Medulla oblongata (tissue), 1 donor: Measurements from ENCODE around the gene CELF4.
A peak's percentile ranks its signal among the peaks of the same experiment; 100 is the strongest.

ENCODE experiments used
- DNase-seq: peaks from one replicate; pipeline ENCODE4 v3.0.0-alpha.2; 2015; ENCODE audit errors: extremely low spot score

CELF4 gene

DNA sequence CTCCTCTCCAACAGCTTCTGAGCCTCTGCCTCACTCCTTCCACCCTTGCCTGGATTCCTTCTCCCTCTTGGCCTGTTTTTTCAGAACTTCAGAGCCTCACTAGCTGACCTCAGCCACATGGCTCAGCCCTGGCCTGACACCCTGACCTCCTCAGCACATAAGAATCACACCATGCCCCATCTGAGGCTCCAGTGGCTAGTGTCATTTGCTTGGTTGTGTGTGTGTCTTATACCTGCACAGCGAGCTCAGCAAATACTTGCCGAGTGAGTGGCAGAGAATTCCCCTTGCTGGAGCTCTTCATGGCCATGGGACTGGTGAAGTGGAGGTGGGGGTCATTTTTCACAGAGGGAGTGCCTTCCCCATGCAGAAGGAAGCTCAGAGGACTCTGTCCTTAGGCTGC, 70.2 kb downstream of the CELF4 start:
- no peak for DNase-seq

- no peak for DNase-seq
These were observed 71.2 kb downstream of the CELF4 start for GRCh38 chr18:37494406-37494805.

DNA sequence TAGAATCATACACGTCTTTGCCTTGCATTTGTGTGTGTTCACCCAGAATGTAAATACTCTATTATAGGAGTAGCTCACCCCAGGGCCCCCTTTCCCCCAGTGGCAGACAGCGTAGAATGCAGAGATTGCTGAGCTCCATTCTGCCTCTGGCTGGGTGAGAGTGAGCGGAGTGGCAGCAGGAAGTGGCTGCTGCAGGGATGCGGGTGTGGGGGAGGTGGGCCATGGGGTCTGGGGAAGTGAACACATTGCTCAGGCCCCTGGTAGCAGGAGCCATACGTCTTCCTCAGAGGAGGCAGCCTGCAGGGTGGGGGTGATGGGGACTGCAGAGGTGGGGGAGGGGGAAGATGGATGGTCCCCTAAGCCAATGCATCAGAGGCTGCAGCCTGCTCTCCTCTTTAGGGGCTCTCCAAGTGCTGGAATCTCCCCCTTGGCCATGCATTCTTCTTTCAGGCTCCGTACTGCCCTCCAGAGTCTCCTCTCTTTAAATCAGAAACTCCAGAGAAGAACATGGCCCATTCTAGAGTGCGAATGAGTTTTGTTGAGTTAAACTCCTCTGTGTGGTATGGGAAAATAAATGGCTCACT, 72.2 kb downstream of the CELF4 start:
- no peak for DNase-seq

DNA sequence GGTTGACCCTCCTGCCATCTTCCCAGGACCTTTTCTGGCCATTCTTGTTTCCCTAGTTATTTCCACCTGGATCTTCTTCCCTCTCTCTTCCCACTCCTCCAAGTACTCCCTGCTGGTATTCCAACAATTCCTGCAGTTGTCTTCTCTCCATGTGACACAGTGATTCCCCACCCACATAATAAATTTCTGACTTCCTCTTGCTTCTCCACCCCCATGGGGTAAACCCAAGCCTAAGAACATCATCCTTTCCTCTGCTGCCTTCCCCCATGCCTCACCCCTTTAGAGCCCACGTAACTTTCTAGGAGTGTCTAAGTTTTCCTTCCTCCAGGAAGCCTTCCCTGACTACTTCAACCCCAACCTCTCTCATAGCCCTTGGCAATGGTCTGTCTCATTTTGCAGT, 72.6 kb downstream of the CELF4 start:
- DNase-seq, result no peak

DNA sequence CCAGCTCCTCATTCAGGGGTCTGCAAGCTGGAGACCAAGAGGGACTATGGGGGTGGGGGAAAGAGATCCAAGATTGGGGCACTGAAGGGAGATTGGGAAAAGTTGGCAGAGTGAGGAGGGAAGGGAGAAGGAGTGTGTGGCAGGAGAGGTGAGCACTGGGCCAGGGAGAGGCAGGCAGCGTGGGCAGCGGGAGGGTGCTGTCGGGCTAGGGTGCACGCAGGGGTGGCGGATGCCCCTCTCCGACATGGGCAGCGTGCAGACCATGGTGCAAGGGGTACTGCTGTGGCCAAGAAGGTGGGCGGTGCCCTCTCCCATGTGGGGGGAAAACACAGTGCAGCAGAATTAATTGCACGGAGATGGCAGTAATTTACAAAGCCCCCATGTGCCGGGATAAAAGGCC, 74.1 kb downstream of the CELF4 start:
- DNase-seq, result no peak

GRCh38 chr18:37489998-37490397, 75.6 kb downstream of the CELF4 start:
- DNase-seq, result no peak

DNA sequence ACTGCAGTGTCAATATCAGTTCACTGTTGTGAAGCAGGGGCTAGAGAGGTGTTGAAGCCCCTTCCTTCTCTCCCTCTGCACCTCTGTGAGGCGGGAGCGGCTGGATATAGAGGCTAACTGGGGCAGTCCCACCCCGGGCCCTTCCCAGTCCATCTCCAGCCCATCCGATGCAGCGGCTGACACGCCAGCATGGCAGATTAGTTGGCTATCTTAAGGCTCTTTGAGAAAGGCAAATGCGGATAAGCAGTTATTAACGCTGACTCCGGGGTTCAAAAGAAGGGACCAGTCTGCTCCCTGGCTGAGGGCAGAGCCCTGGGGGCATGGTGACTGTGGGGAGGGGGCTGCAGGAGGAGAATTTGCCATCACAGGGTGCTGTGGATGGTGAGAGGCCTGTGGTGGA, 76.6 kb downstream of the CELF4 start:
- no peak for DNase-seq

DNA sequence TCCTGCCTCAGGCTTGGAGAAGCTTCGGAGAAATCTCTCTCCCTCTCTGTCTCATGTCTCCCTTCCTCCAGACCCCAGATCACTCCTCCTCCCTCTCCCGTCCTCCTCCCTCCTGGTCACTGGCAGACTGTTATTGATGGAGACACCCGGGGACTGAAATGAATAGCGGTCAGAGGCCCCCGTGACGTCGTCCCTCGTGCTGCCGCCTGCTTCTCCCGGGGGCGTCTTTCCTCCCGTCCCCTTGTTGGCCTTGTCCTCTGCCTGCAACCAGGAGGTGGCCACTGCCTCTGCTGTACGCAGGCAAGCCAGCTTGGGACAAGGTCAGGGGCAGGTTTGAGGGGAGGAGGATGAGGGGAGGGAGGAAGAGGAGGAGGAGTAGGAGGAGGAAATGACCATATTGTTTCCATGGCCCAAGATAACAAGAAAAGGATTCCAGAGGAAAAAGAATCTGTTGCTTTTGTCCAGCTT, 78.2 kb downstream of the CELF4 start:
- no peak for DNase-seq

DNA sequence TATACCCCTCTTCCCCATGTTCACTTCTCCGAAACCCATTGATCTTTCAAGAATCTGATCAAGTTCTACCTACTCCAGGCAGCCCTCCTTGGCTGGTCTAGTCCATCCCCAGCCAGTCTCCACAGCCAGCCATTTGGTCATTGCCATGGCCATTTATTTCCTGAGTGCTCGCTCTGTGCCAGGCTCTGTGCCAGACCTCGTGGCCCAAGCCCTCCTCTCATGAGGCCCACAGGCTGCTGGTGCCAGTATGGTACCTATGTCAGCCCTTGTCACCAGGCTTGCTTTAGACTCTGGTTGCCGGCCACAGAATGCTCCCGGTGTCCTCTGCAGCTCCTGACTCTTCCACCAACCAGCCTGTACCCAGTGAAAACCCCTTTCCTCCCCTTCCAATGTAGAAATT, 78.8 kb downstream of the CELF4 start:
- DNase-seq, result no peak

DNA sequence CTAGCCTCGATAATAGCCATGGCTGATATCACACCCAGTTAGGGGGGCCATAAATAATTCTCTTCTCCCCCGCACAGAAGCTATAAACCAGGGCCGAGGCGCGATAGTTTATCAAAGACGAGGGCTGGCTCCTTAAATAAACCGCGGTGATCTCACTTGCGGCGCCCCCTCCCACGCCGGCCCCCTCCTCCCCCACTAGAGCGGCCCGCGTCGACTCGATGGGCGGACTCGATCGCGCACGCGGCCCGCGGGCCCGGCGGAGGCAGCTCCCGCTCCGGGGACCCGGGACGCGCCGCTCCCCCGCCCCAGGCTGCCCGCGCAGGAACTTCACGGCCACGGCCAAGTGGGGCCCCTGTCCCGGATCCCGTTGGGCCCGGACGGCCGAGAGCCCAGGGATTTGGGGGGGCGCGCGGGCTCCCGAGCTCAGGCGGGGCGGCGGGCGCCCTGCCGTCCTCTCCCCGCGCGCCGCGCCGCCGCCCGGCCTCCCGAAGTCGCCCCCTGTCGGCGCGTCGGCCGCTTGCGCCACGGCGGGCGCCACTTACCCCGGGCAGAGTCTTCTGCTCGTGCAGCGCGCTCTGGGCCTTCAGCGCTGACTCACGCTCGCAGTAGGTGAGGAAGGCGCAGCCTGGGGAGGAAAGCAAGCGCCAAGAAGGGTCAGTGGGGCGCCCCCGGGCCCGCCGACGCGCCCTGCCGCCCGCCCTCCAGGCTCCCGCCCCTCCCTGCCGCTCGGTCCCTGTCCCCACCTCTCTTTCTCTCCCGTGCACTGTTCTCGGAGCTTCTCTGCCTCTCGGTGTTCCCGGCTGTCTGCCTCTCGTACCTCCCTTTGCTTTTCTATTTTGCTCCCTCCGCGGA, 80.4 kb downstream of the CELF4 start:
- DNase-seq, result no peak

DNA sequence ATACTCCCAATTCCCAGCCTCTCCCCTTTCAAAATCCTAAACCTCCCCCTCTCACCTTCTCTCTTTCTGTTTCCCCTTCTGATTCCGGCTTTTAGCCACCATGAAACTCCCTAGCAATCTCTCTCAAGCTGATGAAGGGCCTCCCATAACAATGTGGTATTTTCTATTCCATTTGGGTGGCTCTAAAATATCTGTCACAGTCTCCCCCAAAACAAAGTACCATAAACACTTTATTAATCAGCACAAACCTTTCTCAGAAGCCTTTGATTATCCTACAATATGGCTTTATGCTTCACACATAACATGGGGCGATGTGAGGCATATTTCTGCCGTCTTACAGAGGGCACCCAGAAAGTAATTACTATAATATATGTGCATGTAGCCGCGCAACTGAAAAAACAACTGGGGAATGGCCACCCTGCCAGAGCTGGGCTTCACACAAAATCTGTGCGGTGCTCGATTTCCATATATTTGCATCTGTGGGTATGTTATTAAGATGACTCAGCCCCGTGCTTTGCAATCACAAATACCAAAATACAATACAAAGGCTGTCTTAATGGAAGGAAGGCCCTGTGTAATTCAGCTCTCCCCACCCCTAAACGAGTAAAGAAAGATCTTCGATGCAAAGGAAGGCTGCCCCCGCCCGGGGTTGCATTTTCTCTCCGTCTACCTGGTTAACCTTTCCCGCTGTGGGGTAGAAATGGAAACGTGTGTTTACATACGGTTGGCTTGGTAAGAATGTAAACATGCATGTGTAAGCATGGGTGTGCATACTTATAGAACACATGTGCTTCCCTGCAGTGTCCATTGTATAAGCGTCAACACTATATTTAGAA, 81.4 kb downstream of the CELF4 start:
- no peak for DNase-seq

GRCh38 chr18:37483221-37483971, 82.2 kb downstream of the CELF4 start:
- DNase-seq, result no peak

GRCh38 chr18:37482433-37482832, 83.2 kb downstream of the CELF4 start:
- no peak for DNase-seq

GRCh38 chr18:37482002-37482401, 83.6 kb downstream of the CELF4 start:
- DNase-seq, result no peak

- DNase-seq, result no peak
These were observed 84.1 kb downstream of the CELF4 start for GRCh38 chr18:37481491-37481890.

DNA sequence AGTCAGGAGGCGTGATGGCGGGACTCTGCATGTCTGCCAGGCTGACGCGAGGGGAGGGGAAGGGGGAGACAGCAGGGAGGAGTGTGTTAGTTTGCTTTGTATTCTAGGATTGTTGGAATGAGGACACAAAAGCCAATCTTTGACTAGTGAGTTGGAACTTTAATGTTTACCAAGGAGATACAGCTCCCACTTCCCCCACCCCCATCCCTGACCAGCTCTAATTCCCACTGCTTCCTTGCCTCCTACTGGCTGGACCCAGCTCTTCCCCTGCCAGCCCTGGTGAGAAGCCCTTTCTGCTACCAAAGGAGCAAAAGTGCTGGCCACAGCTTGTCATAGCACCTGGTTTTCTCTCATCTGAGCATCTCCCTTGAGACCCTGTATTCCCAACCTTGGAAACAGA, 84.5 kb downstream of the CELF4 start:
- DNase-seq, result no peak

- DNase-seq, result no peak
These were observed 88.8 kb downstream of the CELF4 start for GRCh38 chr18:37476611-37477295.

GRCh38 chr18:37476182-37476581, 89.4 kb downstream of the CELF4 start:
- DNase-seq, result peak; percentile 31

DNA sequence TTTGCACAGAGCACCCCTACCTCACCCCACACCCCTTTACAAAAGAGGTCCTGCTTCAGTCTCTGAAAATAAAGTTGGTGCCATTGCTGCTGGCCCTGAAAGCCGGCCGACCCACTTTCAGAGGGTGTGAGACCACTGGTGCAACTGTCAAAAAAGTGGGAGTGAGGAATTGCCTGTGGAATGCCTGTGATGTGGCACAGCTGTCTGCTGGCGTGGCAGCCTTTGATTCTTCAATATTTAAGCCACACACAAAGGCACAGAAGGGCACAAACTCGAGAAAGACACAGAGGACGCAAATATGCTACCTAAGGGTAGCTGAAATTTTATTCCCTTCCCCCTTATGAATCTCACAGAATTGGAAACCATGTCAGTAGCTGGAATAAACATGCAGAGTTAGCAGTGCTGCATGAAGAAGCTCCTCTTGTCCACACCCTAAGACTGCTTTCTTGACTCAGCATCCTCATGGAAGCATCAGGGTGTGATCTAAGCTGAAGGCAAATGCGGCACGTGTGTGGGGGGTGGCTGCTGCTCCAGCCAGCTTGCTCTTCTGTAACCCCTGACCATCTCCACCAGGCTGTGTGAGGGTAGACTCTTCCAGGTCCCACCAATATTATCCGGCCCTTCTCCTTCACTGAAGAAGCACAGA, 92.3 kb downstream of the CELF4 start:
- DNase-seq, result no peak

DNA sequence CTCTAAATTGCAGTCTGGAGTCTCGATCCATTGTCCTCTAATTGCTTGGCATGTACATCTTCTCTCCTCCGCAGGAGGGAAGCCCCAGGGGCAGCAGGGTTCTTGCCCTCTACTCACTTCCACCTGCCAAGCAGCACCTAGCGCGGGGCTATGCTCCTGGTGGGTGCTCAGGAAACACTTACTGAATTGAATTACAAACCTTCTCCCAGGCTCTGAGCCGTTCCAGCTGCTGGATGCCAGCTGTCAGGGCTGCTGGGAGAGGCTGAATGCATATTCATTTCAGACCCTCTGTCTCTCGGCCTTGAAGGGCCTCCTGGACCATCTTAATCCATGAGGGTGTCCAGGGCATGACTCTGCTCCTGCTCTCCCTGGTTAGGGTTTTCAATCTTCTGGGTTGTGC, 94.0 kb downstream of the CELF4 start:
- DNase-seq, result no peak

DNA sequence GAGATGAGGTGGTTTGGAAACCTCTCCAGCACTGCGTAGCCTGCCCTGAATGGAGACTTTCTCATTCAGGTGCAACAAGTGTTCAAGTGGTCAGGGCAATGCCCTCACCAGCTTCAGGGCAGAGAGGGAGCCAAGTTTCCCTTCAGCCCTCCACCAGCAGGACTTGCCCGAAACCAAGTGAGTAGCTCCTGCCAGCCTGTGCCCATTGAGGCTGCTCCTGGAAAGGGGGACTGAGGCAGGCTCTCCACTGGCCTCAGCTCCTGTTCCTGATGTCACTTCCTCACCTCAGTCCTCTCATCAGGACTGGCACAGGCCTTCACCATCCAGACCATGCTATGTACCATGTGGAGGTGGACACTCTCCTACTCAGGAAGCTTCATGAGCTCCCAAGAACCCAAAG, 94.6 kb downstream of the CELF4 start:
- DNase-seq, result no peak
